Stimulated activated CD4-positive, alpha-beta T cell treated with anti-CD3 and anti-CD28 coated beads, TNF-alpha, amount 100 ng/mL, for 4 hours (primary cell): Measurements from ENCODE around the gene ZFYVE28.

Experiments used
- DNase-seq, 3 experiments: peaks; one replicate each; pipeline ENCODE4 v3.0.0-alpha.2; 2020; ENCODE audit warnings: low read depth in 3 of 3

ZFYVE28 gene

GRCh38 chr4:2260344-2261109 lies 157.9 kb downstream of the ZFYVE28 start:
- no peak for DNase-seq

DNA sequence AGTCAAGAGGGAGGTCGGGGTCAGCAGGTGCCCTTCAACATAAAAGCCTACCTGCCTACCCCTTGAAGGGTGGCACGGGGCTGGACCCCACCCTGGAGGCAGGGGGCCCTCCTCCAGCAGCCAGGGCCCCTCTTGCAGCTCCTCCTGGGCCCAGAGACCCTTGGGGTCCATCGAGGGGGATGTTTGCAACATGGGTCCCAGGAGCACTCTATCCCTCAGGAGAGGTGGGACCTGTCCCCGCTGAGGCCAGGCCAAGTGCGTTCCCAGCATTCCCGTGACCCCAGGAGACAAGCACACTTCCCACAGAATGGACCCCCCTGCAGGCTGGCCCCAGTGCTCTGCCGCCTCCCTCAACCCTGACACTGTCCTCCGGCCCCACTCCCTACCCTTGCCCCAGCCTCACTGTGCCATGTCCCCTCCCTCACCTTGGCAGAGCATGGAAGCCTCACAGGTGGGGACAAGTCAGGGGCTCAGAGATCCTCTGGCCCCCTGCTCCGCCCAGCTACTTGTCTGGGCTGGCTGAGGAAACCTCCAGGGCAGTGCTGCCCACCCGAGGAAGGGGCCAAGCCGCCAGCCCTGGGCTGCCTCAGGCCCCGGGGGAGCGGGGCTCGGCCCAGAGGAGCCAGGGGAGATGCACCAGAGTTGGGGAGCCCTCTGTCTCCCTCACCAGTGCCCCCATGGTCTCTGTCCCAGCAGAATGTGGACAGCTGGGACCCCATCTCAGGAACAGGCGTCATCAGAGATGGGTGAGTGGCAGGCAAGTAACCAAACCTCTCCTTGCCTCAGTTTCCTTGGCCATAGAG lies 158.7 kb downstream of the ZFYVE28 start:
- no peak for DNase-seq

- no peak for DNase-seq
Measured at GRCh38 chr4:2259036-2259540, 159.4 kb downstream of the ZFYVE28 start.

DNA sequence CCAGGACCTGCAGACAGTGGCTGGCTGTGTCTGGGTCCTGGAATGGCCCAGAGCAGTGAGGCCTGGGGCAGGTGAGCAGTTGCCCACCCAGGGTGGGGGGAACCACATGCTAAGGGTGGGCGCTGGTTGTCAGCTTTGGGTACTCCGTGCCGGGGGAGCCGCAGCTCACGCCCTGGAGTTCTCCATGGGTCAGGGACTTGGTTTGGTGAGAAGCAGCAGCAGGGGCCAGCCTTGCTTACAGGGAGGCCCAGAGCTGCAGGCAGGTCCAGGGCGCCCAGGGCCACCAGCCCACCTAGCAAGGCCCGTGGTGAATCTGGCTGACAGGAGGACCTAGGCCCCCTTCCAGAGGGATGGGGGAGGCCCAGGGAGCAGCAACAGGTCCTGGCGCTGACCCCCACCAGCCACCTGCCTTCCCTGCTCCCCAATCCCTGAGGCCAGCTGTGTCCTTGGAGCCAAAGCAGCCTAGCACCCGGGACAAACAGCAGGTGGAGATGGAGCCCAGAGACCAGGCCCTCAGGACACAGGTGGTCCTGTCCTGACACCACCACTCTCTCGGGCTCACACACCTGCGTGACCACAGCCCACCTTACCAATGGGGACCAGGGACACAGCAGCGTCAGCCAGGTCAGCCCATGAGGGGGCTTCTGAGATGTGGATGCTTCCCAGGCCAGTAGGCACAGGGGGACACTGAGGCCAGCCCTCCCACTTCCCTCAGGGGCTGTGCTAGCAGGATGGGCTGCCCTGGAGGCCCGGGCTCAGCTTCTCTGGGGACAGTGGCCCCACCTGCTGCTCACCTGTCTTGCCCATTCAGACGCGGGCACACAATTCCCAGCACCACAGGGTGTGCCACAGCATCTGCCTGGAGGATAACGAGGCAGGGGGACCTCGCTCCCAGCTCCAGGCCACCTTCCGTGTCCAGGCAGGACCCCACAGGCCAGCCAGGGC lies 160.1 kb downstream of the ZFYVE28 start:
- no peak for DNase-seq

DNA sequence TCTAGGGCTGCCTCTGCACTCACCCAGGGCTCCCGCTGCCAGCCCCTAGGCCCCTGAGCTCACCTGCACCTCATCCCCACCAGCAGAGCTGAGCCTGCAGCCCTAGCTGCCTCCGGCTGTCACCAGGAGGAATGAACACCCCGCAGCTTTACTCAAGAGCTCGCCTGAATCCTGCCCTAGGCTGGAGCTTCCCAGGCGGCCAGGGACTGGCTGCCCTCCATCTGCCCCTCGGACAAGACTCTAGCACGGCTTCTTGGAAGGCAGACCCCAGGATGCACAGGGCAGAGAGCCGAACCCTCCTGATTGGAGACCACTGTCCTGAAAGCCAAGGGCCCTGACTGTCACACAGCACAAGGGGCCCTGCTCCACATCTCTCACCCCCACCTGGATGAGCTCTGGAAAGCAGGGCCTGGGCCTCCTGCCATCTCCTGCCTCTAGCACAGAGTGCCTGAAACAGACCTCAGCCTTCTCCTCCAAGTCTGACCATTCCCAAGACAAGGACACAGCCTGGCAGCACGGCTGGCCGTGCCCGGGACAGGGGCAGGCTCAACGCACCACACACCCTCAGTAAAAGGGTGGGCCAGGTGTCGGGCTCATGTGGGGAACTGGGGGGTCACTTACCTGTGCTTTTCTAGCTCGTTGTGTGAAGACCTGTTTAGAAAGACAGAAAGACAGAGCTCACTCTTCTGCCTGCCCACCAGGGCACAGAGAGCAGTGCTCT lies 160.9 kb downstream of the ZFYVE28 start:
- DNase-seq = no peak

DNA sequence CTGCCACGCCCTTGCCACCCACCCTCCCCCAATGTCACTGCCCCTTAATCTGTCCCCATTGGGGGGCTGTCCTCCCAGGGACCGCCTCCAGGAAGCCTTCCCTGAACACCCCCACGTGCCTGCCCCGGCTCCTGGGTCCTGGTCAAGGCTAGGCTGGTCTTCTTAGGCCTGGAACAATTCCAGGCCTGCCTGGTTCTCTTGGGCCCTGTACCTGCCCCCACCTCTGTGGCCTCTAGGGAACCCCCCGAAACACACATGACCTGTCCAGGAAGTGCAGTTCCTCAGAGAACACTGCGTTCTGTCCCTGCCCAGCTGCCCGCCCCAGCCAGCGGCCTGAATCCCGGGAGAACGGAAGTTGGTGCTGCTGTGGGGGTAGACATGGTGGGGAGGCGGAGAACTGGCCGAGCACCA lies 161.7 kb downstream of the ZFYVE28 start:
- no peak for DNase-seq

DNA sequence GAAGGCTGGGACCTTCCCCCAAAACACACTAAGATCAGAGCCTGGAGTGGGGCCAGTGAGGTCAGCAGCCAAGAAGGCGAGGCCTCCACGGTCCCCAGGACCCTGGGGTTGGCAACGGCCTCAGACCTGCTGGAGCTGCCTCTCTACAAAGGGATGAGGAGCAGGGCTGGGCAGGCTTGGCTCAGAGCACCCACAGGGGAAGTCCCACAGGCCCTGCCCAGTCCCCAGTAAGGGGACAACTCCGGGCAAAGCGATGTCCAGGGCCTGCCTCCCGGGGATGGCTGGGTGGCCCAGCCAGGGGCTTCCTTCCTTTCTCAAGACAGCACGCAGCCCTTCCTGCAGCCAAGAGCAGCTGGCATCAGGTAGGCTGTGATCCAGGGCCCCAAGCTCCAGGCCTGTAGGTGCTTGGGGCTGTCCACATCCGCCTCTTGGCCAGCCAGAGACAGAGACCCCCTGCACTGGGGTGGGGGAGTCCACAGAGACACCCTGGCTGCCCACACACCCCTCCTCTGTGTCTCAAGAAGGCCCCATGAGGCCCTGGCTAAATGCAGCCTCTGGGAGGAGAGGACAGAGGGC lies 162.2 kb downstream of the ZFYVE28 start:
- DNase-seq = no peak

DNA sequence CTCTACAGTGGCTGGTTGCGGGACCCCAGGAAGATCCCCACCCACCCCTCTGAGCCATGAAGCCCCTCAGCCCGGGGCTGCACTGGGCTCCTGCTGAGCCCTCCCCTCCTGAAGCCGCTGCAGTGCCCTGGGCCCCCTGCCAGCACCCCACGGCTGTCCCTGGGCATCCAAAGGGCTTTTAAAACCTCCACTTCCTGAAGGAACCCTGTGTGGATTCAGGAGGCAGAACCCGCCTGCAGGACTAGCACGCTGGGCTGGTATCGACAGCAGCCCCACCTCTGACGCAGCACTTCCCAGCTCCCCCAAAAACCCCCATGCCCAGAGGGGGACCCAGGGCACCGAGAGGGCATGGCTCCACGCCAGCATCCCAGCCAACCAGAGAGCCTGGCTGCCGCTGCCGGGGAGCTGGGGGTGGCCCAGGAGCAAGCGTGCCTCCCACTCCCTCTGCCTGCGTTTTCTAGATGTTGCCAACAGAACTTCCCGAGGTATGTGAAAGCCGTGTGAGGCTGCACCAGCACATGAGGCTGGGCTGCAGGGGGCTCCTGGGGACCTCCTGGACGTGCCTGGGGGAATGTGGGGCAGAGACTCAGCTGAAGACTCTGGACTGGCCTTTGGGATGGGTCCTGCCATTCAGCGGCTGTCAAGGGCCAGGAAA lies 162.8 kb downstream of the ZFYVE28 start:
- no peak for DNase-seq

DNA sequence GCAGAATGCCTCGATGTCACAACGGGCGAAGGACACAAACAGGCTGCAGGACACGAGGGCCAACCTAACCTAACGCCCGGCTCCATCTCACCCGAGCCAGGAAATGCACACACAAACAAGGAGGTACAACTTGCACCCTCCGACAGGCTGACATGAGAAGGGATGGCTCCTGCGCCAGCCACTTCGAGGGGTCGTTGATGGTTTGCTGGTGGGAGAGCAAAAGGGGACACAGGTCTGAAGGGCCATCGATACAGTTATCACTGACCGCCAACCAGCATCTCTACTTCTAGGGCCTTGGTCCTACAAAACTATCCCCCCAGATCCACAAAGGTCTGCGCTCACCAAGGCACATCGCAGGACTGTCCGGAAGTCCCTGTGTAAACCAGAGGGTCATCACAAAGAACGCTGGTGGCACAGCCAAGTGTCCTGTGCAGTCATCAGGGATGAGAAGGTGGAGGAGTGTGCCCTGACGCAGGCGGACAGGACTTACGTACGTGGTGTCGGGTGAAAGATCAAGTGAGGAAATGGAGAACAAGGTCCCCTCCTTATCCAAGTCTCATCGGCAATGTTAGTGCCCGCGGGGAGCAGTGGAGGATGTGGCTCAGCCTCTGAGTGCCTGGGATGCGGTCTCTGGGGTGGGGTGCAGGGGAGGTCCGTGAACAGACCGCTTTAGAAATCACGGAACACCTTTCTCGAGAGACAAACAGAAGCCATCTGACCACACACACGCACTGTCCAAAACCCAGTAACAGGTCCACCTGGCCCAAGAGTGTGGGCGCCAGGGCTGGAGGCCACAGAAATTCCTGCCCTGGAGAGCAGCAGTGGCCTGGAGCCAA lies 163.6 kb downstream of the ZFYVE28 start:
- no peak for DNase-seq

DNA sequence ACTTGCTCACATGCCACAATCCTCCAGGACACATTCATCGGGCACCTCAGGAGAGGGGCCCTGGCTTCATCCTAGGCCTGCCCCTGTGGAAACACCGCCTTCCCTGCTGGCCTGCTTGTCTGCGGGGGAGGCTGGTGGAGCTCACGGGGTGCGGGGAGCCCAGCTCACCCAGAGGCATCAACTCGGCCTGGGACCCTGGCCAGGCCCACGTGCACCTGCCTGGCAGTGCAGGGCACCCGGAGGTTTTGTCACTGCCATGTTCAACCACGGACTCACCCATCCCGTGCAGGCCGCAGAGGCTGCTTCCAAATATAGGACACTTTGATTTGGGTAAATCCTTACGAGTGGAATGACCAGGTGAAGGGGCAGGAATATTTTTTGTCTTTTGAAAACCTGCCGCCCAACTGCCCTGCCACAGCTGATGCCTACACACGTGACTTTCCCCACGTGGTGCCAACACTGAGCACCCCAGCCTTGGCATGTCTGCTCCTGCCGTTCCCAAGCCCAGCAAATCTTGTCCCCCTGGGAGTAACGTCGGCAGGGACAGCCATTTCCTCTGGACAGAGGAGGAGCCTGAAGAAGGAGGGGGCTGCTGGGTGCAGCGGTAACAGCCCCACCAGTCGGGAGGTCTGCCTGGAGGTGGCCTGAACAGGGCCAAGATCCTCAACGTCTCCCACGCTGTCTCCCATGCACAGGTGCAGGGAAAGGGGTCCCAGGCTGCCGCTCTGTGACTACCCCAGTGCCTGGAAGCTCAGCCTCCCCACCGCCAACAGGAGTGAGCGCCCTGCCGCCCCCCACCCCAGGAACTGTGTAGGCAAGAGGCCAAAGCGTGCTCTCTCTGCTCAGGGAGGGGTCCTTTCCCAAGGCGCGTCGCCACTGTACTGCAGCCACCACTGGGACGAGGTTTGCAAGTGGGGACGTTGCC lies 165.0 kb downstream of the ZFYVE28 start:
- no peak for DNase-seq

GRCh38 chr4:2252530-2253091 lies 165.8 kb downstream of the ZFYVE28 start:
- no peak for DNase-seq

DNA sequence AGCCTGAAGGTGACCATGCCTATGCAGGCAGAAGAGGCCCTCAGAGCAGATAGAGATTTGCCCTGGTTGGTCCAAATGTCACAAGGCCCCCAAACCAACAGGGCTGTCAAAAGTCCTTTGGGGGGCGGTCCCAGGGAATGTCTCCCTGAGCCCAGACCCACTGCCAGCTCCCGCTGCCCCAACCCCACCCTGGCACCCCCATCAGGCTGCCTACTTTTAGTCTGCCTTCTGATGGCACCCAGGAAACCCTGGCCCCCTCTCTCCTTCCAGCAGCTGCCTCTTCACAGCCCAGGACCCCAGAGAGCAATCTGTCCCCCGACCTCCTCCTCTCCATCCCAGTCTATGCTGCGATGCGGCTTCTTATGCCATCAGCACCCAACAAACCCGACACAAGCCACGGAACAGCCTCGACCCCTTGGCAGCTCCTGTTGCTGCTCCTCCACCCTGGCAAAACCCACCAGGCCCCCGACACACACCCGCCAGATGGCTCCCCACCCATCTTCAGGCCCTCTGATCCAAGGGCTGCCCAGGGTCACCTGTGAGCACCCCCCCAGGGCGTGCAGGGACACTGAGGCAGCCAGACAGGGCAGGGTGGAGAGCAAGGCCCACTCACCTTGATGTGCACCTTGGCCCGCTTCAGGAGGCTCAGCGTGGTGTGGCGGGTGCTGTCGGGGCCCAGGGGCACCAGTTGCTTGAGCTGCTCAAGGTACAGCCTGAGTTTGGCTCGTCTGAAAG lies 166.5 kb downstream of the ZFYVE28 start:
- DNase-seq = no peak

GRCh38 chr4:2251073-2251794 lies 167.2 kb downstream of the ZFYVE28 start:
- no peak for DNase-seq

DNA sequence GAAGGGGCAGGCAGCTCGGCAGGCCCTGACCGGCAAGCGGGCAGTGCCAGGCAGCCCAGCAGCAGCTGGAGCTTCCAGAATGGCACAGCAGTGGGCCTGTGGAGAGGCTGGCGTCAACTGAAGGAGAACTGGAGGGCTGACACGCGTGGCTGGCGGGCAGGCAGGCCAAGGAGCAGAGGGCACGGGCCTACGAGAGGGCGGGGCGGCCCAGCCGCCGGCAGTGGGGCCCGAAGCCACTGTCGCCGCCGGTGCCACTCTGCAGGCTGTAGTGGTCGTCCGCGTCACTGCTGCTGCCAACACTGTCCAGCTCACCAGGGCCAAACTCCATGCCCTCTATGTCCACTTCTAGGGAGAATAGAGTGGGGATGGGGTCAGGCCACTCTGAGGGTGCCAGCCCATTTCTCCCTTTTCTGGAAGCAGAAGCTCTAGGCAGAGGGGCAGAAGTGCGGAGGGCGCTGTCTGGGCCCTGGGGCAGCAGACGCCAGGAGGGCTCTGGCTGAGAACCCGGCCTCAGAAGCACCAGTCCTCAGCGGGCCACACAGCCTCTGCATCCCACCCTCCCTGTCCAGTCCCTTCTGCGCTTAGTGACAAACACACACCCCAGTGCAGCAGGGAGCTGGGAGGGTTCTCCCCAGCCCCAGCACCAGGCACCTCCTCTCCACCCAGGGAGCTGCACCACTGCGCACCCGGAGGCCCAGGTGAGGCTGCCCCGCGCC lies 167.9 kb downstream of the ZFYVE28 start:
- DNase-seq = no peak

DNA sequence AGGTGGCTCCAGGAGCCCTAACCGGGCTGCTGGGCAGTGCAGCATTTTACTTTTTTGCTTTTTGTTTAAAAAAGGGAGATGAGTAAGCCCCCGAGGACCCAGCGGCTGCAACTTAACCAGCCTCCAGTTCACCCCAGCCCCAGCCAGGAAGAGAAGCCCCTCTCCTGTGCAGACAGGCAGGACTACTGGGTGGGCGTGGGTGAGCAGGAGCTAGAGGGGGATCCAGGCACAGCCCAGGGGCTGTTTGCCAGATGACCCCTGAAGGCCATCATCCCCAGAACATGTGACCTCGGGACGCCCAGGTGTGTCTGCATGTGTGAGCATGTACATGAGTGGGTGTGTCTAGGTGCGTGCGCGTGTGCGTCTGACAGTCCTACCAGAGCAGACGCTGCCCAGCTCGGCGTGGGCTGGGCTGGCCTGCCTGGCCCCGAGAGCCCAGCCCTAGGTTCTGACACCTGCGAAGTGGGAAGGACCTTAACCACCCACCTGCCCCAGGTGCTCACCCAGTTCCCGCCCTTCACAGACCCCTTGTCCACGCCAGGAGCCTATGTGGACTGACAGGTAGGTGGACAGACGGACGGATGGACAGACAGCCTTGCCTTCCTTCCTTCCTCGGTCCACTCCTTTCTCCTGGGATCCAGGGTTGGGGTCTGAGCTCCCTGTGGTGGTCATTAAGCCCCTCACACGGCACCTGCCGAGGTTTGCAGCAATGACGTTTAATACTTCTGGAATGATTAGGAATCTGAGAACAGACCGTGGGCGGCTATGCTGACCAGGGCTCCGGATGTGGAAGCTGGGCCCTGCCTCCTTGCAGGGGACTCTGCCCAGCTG lies 168.7 kb downstream of the ZFYVE28 start:
- no peak for DNase-seq
